Ovary (tissue), 3 donors: ENCODE measurements around the gene PIK3R1.

Experiments used
- EP300 ChIP-seq: sonication (generic); formaldehyde crosslinking; IDR thresholded peaks from one replicate; pipeline ENCODE4 v1.6.1; 2017; ENCODE audit warnings: antibody characterized with exemption
- POLR2A ChIP-seq: fragments of 450-650 bp; IDR thresholded peaks from one replicate; pipeline ENCODE4 v1.6.1; 2017; ENCODE audit warnings: antibody characterized with exemption, mild to moderate bottlenecking, moderate library complexity
- TF ChIP-seq, protein P1 (sequence below), 3 donors: fragments of 450-650 bp in 2 of 3; fragments of 200-600 bp in 1 of 3; IDR thresholded peaks; one replicate each; pipeline versions ENCODE4 v1.5.1 to v1.8.0; 2016 to 2022; ENCODE audit warnings: antibody characterized with exemption in 3 of 3, mild to moderate bottlenecking in 1 of 3
- donor health status: DM: no; HTN: no; CAD: no.

DNA sequence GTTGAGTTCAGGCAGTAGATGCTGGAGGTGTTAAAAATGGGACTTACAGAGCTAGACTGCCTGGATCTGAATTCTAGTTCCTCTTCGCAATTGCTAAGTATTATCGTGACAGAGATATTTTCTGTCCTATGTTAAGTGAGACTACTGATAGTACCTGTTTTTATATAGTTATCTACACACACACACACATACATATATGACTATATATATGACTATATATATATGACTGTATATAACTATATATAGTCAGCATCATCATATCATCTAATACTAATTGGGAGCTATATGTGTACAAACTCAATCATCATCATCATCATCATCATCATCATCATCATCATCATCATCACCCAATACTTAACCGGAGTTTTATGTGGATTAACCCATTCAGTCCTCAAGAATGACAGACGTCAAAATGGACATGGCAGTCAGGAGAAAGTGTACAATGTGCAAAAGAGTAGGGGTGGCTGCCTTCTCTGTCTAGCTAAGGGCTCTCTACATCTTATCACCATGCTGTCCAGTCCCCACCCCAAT is 7.3 kb downstream of the PIK3R1 start:
- TF ChIP-seq, protein P1, sequence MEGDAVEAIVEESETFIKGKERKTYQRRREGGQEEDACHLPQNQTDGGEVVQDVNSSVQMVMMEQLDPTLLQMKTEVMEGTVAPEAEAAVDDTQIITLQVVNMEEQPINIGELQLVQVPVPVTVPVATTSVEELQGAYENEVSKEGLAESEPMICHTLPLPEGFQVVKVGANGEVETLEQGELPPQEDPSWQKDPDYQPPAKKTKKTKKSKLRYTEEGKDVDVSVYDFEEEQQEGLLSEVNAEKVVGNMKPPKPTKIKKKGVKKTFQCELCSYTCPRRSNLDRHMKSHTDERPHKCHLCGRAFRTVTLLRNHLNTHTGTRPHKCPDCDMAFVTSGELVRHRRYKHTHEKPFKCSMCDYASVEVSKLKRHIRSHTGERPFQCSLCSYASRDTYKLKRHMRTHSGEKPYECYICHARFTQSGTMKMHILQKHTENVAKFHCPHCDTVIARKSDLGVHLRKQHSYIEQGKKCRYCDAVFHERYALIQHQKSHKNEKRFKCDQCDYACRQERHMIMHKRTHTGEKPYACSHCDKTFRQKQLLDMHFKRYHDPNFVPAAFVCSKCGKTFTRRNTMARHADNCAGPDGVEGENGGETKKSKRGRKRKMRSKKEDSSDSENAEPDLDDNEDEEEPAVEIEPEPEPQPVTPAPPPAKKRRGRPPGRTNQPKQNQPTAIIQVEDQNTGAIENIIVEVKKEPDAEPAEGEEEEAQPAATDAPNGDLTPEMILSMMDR (IDR thresholded peaks at IDR 0.05): no peak
- TF ChIP-seq EP300 (no peak), POLR2A (no peak)
